Spleen (tissue), 11 donors: ENCODE data around the gene C1orf115. TPM values are rescaled to one million over a fixed set of nuclear protein-coding genes. Genes with fewer than 3 reads are reported as not detected.

Experiments
- DNase-seq: peaks from one replicate; pipeline ENCODE4 v3.0.0-alpha.2; 2020
- H3K27ac ChIP-seq, 8 donors: fragments of 200-600 bp; sonication (generic) in 7 of 8; 1 replicate in 4 of 8; 2 replicates in 4 of 8; pipeline versions ENCODE4 v1.5.0 to v1.8.0; 2016 to 2021; ENCODE audit warnings: inconsistent platforms in 4 of 8, mild to moderate bottlenecking in 4 of 8, moderate library complexity in 1 of 8
- H3K27me3 ChIP-seq, 7 donors: fragments of 200-600 bp; sonication (generic) in 6 of 7; replicated peaks in 1 of 7; 1 replicate in 4 of 7; 2 replicates in 3 of 7; pipeline versions ENCODE4 v1.5.0 to v1.8.0; 2016 to 2021; ENCODE audit warnings: inconsistent platforms in 3 of 7, mild to moderate bottlenecking in 1 of 7
- H3K36me3 ChIP-seq, 6 donors: fragments of 200-600 bp; sonication (generic) in 5 of 6; 1 replicate in 4 of 6; 2 replicates in 2 of 6; pipeline versions ENCODE4 v1.5.0 to v1.8.0; 2016 to 2021; ENCODE audit warnings: inconsistent platforms in 2 of 6
- H3K4me1 ChIP-seq, 6 donors: fragments of 200-600 bp; sonication (generic) in 5 of 6; 1 replicate in 3 of 6; 2 replicates in 3 of 6; pipeline versions ENCODE4 v1.5.0 to v1.8.0; 2016 to 2021; ENCODE audit warnings: inconsistent platforms in 3 of 6
- H3K4me3 ChIP-seq, 8 donors: fragments of 200-600 bp; sonication (generic) in 7 of 8; 1 replicate in 4 of 8; 2 replicates in 4 of 8; pipeline versions ENCODE4 v1.5.0 to v1.8.0; 2016 to 2021; ENCODE audit warnings: inconsistent platforms in 4 of 8, mild to moderate bottlenecking in 4 of 8, moderate library complexity in 2 of 8
- H3K9me3 ChIP-seq, 8 donors: fragments of 200-600 bp; sonication (generic) in 7 of 8; 1 replicate in 4 of 8; 2 replicates in 4 of 8; pipeline versions ENCODE4 v1.5.0 to v1.8.0; 2016 to 2021; ENCODE audit warnings: inconsistent platforms in 4 of 8
- POLR2A ChIP-seq, 3 donors: fragments of 450-650 bp; IDR thresholded peaks; one replicate each; pipeline ENCODE4 v1.5.1; 2017; ENCODE audit warnings: antibody characterized with exemption in 3 of 3, mild to moderate bottlenecking in 1 of 3
- POLR2AphosphoS5 ChIP-seq, 3 donors: sonication (generic); formaldehyde crosslinking; IDR thresholded peaks; one replicate each; pipeline ENCODE4 v1.5.1; 2017; ENCODE audit warnings: antibody characterized with exemption in 3 of 3
- WGBS, 5 donors: extraction: QIAGEN DNeasy Blood & Tissue Kit in 3 of 5; methylation state at CpG; one replicate each; pipeline versions ENCODE4 v1.1.5 to v1.1.7; 2013 to 2018; 5-methylcytosine and 5-hydroxymethylcytosine counted together
- intact Hi-C: fragments of 100-400 bp; cut with DNase I; formaldehyde crosslinking; loops from one replicate; pipeline ENCODE4 v1.15.0; 2023; ENCODE audit warnings: low total_unique reads
- polyA plus RNA-seq, 3 donors: library from polyadenylated mRNA; stranded (reverse); fragments of 200-250 nt; gene quantifications; one replicate each; pipeline ENCODE4 v1.2.1, GENCODE V29; 2013
- total RNA-seq, 7 donors: library from RNA; depleted of rRNA in 3 of 7; stranded (reverse); fragments of >200 nt in 3 of 7; fragmentation: NEBNext Ultra II Directional in 4 of 7; extraction: Animal tissue kit (Norgen Biotek cat#: 25700) in 4 of 7; gene quantifications; one replicate each; pipeline versions ENCODE4 v1.1.0 to v1.2.1, GENCODE V29; 2016 to 2021
- TF ChIP-seq, protein P1 (sequence below), 11 experiments: fragments of 200-600 bp in 7 of 11; fragments of 450-650 bp in 4 of 11; sonication (generic) in 4 of 11; IDR thresholded peaks in 8 of 11; conservative IDR thresholded peaks in 3 of 11; 1 replicate in 7 of 11; 2 replicates in 4 of 11; pipeline versions ENCODE4 v1.4.0 to v1.8.0; 2016 to 2021; ENCODE audit warnings: antibody characterized with exemption in 11 of 11, inconsistent platforms in 4 of 11, mild to moderate bottlenecking in 1 of 11
- donor health status: healthy with polysubstance abuse.
- donor health status: DM: no; HTN: no; CAD: no; lungs with moderate emphysema.
- donor health status: DM: no; HTN: no; CAD: no.
- donor health status: Bipolar disorder and iron deficiency.
- donor health status: healthy.
- donor health status: DM: no; HTN: no; CAD: no.
- donor health status: DM: yes; HTN: yes; CAD: no.

Gene C1orf115
- total and polyA plus RNA-seq, 10 donors: 14.3 to 80.0 (median 47.7) TPM

DNA sequence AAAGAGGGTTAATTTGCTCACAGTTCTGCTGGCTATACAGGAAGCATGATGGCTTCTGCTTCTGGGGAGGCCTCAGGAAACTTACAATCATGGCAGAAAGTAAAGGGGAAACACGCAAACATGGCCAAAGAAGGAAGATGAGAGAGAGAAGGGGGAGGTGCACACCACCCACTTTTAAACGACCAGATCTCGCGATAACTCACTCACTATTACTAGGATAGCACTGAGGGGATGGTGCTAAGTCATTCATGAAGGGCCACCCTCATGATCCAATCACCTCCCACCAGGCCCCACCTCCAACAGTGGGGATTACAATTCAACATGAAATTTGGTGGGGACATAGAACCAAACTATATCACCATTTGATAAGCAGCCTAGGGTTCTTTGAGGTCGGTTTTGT lies 2.4 kb upstream of the C1orf115 start:
- intact Hi-C loops: no loop called here
- peaks cover 0 to 28% (median 6%) of the 10 kb centered on the region in 7 donors for H3K27me3 ChIP-seq
- 81 to 96% (median 82%) methylated on average over 5 of the region's 5 CpGs for WGBS, 5 donors
- TF ChIP-seq POLR2A (IDR thresholded peaks at IDR 0.05) (no peak), POLR2AphosphoS5 (IDR thresholded peaks at IDR 0.05) (no peak)
- TF ChIP-seq, protein P1, sequence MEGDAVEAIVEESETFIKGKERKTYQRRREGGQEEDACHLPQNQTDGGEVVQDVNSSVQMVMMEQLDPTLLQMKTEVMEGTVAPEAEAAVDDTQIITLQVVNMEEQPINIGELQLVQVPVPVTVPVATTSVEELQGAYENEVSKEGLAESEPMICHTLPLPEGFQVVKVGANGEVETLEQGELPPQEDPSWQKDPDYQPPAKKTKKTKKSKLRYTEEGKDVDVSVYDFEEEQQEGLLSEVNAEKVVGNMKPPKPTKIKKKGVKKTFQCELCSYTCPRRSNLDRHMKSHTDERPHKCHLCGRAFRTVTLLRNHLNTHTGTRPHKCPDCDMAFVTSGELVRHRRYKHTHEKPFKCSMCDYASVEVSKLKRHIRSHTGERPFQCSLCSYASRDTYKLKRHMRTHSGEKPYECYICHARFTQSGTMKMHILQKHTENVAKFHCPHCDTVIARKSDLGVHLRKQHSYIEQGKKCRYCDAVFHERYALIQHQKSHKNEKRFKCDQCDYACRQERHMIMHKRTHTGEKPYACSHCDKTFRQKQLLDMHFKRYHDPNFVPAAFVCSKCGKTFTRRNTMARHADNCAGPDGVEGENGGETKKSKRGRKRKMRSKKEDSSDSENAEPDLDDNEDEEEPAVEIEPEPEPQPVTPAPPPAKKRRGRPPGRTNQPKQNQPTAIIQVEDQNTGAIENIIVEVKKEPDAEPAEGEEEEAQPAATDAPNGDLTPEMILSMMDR (IDR thresholded peaks at IDR 0.05 in 8 of 11, conservative IDR thresholded peaks at IDR 0.05 in 3 of 11): no peak
- H3K4me3 ChIP-seq: no peak overlapping the region
- H3K36me3 ChIP-seq: no peaks in the 10 kb centered on the region
- H3K27ac ChIP-seq: no peak overlapping the region
- peaks cover 2 to 24% (median 15%) of the 10 kb centered on the region in 6 donors for H3K4me1 ChIP-seq
- DNase-seq: no peak
- H3K9me3 ChIP-seq: no peaks in the 10 kb centered on the region

DNA sequence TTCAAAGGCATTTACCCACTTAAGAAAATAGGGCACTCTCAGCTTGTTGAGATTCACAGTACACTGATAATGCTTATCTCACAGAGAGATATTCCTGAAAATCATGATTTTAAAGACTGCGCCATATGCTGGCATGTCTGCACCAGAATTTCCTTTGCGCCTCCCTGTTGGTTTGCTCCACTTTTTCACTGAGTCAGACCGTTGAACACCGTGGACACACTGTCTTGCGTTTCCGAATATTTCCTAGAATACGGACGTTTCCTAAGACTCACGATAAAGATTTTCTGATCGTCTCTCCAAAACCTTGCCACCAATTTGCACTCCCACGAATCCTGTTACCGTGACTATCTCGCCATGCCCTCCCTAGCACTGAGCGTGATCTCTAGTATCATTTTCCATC lies 497 bp upstream of the C1orf115 start:
- Histone ChIP-seq H3K9me3 (no peaks in the 10 kb centered on the region), H3K4me1 (peaks cover 2 to 24% (median 15%) of the 10 kb centered on the region in 6 donors), H3K4me3 (peak overlapping the region in 7 of 8 donors; percentile 59 to 84 (median 69)), H3K27me3 (peaks cover 0 to 28% (median 6%) of the 10 kb centered on the region in 7 donors), H3K27ac (peak overlapping the region in 1 of 8 donors; percentile 87), H3K36me3 (no peaks in the 10 kb centered on the region)
- no peak for DNase-seq
- 35 to 41% (median 41%) methylated on average over 14 of the region's 14 CpGs for WGBS, 5 donors
- intact Hi-C loops: no loop called here
- TF ChIP-seq, protein P1 (IDR thresholded peaks at IDR 0.05 in 8 of 11, conservative IDR thresholded peaks at IDR 0.05 in 3 of 11): no peak

DNA sequence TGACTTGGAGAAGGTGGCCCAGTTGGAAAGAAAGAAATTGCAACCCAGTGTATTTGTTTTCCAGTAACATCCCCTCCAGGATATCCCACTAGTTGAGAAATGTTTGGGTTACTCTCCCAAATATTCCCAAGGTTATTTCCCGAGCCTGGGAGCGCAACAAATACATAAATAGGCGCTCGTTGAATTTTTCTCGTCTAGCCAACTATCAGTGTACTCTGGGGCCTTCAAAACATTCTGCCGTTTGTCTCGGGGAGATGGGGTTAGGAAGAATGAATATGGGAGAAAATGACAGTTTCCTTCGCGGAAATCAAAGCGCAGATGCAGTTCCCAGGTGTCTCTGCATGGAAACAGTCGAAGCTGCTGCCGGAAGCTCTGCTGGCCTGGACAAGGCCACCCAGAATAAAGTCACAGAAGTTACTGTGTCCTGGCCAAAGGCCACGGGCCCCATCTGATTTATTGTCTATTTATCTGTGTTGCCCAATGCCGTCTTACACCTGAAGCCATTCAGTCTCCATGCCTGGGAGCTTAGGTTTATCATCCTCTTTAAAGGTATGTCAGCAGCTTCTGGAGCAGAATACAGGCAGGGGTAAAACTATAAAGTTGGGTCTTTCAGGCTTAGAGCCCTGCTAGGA lies 1.0 kb downstream of the C1orf115 start:
- peak overlapping the region; percentile 45 to 84 (median 69) for H3K4me3 ChIP-seq
- DNase-seq: no peak
- peaks cover 2 to 24% (median 15%) of the 10 kb centered on the region in 6 donors for H3K4me1 ChIP-seq
- intact Hi-C loops: no loop called here
- H3K9me3 ChIP-seq: no peaks in the 10 kb centered on the region
- TF ChIP-seq POLR2AphosphoS5 (IDR thresholded peaks at IDR 0.05): no peak
- TF ChIP-seq, protein P1 (IDR thresholded peaks at IDR 0.05 in 8 of 11, conservative IDR thresholded peaks at IDR 0.05 in 3 of 11): no peak
- TF ChIP-seq POLR2A (IDR thresholded peaks at IDR 0.05): no peak
- no peaks in the 10 kb centered on the region for H3K36me3 ChIP-seq
- peaks cover 0 to 28% (median 6%) of the 10 kb centered on the region in 7 donors for H3K27me3 ChIP-seq
- 64 to 81% (median 68%) methylated on average over 14 of the region's 14 CpGs for WGBS, 5 donors
- peak overlapping the region in 7 of 8 donors; percentile 74 to 87 (median 83) for H3K27ac ChIP-seq

DNA sequence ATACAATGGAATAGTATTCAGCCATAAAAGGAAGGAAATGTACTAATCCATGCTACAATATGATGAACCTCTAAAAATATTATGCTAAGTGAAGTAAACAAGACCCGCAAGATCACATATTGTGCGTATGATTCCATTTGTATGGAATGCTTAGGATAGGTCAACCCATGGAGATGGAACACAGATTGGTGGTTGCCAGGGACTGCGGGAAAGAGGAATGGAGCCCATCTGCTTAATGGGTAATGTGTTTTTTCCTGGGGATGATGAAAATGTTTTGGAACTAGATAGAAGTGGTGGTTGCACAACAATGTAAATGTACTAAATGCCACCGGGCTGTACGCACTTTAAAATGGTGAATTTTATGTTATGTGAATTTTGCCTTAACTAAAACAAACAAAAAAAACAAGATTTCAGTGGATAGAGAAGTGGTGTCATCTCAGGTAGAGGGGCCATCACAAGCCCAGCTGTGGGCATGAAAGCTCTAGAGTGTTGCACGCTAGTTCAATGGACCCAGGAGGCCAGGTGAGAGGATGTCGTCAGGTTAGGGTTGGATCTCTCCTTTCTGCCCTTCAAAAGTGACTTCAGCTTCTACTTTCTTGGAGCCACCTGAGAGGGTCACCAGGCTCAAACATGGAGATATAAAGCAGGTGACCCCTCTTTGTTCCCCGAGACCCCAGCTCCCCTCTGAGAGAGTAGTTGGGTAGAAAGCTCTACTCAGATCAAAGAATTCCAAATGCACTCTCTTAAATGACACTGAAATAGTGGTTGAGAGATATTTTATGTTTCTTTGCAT lies 2.5 kb downstream of the C1orf115 start:
- intact Hi-C loops: no loop called here

More for the DNA sequence above, 2.5 kb downstream of the C1orf115 start:
- Histone ChIP-seq H3K27ac (no peak overlapping the region), H3K4me3 (peak overlapping the region in 2 of 8 donors; percentile 80 to 84), H3K36me3 (peaks cover 0 to 13% (median 0%) of the 10 kb centered on the region in 6 donors), H3K27me3 (peaks cover 0 to 28% (median 6%) of the 10 kb centered on the region in 7 donors), H3K9me3 (no peaks in the 10 kb centered on the region), H3K4me1 (peaks cover 2 to 24% (median 15%) of the 10 kb centered on the region in 6 donors)
- TF ChIP-seq POLR2A (IDR thresholded peaks at IDR 0.05): no peak
- TF ChIP-seq, protein P1 (IDR thresholded peaks at IDR 0.05 in 8 of 11, conservative IDR thresholded peaks at IDR 0.05 in 3 of 11): no peak
- no peak for TF ChIP-seq POLR2AphosphoS5 (IDR thresholded peaks at IDR 0.05)
- DNase-seq: no peak
- 89 to 97% (median 91%) methylated on average over 8 of the region's 8 CpGs for WGBS, 5 donors
